Activated CD4-positive, alpha-beta memory T cell treated with anti-CD3 and anti-CD28 coated beads for 36 hours (primary cell): ENCODE results near the gene STAT5B. TPM values are rescaled to one million over a fixed set of nuclear protein-coding genes. Genes with fewer than 3 reads are reported as not detected.

ENCODE experiments used
- CTCF ChIA-PET: fragments of 350-600 bp; sonication (Branson Sonifier 250); formaldehyde crosslinking; loops from one replicate; lab custom pipeline; 2021; ENCODE audit warnings: antibody characterized with exemption, inconsistent platforms; lab: Charles Lee
- POLR2A ChIA-PET: fragments of 350-600 bp; sonication (Branson Sonifier 250); formaldehyde crosslinking; loops from one replicate; lab custom pipeline; 2021; ENCODE audit warnings: antibody characterized with exemption; lab: Charles Lee
- DNase-seq: peaks from one replicate; pipeline ENCODE4 v3.0.0-alpha.2; 2020
- H3K27ac Mint-ChIP-seq: one replicate; pipeline ENCODE4 v1.8.0; 2021; ENCODE audit warnings: mixed read lengths
- H3K27me3 Mint-ChIP-seq: one replicate; pipeline ENCODE4 v1.8.0; 2021; ENCODE audit warnings: mixed read lengths
- H3K36me3 Mint-ChIP-seq: one replicate; pipeline ENCODE4 v1.8.0; 2021; ENCODE audit warnings: mixed read lengths
- H3K4me1 Mint-ChIP-seq: one replicate; pipeline ENCODE4 v1.8.0; 2021; ENCODE audit warnings: low read depth, mixed read lengths
- H3K4me3 Mint-ChIP-seq: one replicate; pipeline ENCODE4 v1.8.0; 2021; ENCODE audit warnings: mild to moderate bottlenecking, mixed read lengths
- H3K9me3 Mint-ChIP-seq: one replicate; pipeline ENCODE4 v1.8.0; 2021; ENCODE audit warnings: mixed read lengths
- intact Hi-C: fragments of 100-400 bp; cut with micrococcal nuclease; formaldehyde crosslinking; loops from one replicate; pipeline ENCODE4 v1.15.1; 2023
- total RNA-seq, 2 experiments: library from RNA; stranded (reverse); gene quantifications; one replicate each; pipeline ENCODE4 v1.2.3, GENCODE V29; 2021

The STAT5B gene
- total RNA-seq, 2 experiments from 2014 or later = 192 to 195 TPM

GRCh38 chr17:42274253-42274542, 2.0 kb downstream of the STAT5B start:
- DNase-seq = no peak
- ChIA-PET CTCF (interaction anchor here (1.0 to 4.0 kb wide), 4 partner anchors 40 to 256 kb away, joined by 3 to 36 read pairs (median 3); no protein-coding TSS in a partner anchor), POLR2A (interaction anchor here (0.5 to 13.7 kb wide), 5 partner anchors 14 to 120 kb away, joined by 3 to 271 read pairs (median 6); partner anchors contain the start of gene STAT5A)
- intact Hi-C loops = loop anchor here (5.0 kb wide), 1 partner anchor 113 kb away; the partner anchor contains the start of gene STAT3
- H3K9me3 Mint-ChIP-seq = no peaks in the 10 kb centered on the region
- H3K27ac Mint-ChIP-seq = peak overlapping the region; percentile 97
- peaks cover 34% of the 10 kb centered on the region for H3K36me3 Mint-ChIP-seq
- no peaks in the 10 kb centered on the region for H3K27me3 Mint-ChIP-seq
- peak overlapping the region; percentile 93 for H3K4me3 Mint-ChIP-seq
- H3K4me1 Mint-ChIP-seq = peaks cover 54% of the 10 kb centered on the region

DNA sequence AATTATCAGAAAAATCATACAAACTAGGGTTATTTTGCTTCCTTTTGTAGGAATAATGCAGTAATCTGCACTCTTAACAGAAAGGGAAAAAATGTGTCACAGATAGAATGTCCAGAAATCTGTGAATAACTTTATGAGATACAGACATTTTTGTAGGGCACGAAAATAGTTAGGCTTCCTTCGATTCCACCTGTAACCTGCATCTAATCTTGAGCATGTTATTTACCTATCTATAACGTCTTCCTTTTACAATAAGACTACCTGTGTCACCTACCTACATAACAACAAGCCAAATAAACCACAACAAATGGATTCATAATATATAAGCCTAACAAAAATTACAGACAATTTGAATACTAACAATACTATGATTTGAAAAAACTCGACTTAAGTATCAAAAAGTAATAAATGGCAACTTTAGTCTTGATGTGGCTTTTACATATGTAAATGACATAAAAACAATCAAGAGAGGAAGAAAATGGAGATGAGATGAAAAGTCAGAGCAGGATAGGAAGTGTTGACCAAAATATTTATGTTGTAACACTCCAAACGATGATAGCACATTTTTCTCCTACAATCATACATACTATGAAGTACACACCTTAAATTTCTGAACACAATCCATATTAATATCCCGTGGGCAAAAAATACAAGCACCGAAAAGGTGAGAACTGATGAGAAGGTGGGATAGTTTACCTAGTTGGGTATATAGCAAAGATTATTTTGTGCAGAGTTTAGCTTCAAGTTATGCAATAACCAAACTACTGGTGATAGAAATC, 2.5 kb downstream of the STAT5B start:
- no peak for DNase-seq
- ChIA-PET CTCF (interaction anchor here (0.9 to 4.0 kb wide), 5 partner anchors 9 to 255 kb away, joined by 3 to 36 read pairs (median 3); no protein-coding TSS in a partner anchor), POLR2A (interaction anchor here (0.5 to 13.7 kb wide), 4 partner anchors 15 to 120 kb away, joined by 3 to 271 read pairs (median 29); partner anchors contain the start of gene STAT5A)
- Mint-ChIP-seq H3K4me3 (peak overlapping the region; percentile 93), H3K36me3 (peaks cover 34% of the 10 kb centered on the region), H3K4me1 (peaks cover 58% of the 10 kb centered on the region), H3K9me3 (no peaks in the 10 kb centered on the region), H3K27ac (peak overlapping the region; percentile 97), H3K27me3 (no peaks in the 10 kb centered on the region)
- intact Hi-C loops = loop anchor here (5.0 kb wide), 1 partner anchor 114 kb away; the partner anchor contains the start of gene STAT3

DNA sequence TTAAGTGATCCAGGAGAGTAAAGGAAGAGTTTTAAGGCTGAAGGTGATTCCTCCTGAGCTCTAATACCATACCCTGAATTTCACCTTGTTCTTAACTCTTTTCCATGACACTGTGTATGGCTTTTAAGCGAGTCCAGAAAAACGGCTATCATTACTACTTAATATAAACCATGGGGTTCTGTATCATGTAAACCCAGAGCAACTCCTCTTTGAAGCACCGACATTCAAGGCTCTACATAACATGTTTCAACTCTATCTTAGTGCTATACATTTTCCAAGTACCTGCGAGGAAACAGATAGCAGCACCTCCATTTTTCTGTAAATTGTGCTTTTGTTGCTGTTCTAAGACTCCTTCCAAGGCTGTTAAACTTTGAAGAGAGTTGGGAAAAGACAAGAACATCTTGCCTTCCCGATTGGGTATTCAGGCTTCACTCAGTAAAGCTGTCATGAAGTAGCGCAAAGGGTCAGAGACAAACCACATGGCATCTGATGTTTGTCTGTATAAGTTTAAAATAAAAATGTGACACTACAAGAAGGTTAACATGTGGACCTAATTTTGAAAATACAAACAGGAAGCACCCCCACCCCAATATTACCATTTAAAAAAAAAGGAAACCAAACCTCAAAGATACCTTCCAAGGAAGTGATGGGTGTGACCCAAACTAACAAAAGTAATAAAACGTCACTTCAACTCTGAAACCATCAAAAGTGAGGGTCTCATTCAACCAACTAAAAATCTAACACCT, 3.9 kb downstream of the STAT5B start:
- peak overlapping the region; percentile 97 for H3K27ac Mint-ChIP-seq
- DNase-seq = no peak
- POLR2A ChIA-PET = interaction anchor here (4.2 to 13.7 kb wide), 2 partner anchors 16 to 21 kb away, joined by 52 to 271 read pairs; partner anchors contain the start of gene STAT5A
- H3K4me3 Mint-ChIP-seq = peak overlapping the region; percentile 93
- intact Hi-C loops = loop anchor here (5.0 kb wide), 1 partner anchor 115 kb away; the partner anchor contains the start of gene STAT3
- H3K4me1 Mint-ChIP-seq = peaks cover 60% of the 10 kb centered on the region
- CTCF ChIA-PET = interaction anchor here (0.9 to 4.2 kb wide), 3 partner anchors 11 to 50 kb away, joined by 3 to 36 read pairs (median 25); no protein-coding TSS in a partner anchor
- peaks cover 38% of the 10 kb centered on the region for H3K36me3 Mint-ChIP-seq
- H3K27me3 Mint-ChIP-seq = no peaks in the 10 kb centered on the region
- H3K9me3 Mint-ChIP-seq = no peaks in the 10 kb centered on the region

DNA sequence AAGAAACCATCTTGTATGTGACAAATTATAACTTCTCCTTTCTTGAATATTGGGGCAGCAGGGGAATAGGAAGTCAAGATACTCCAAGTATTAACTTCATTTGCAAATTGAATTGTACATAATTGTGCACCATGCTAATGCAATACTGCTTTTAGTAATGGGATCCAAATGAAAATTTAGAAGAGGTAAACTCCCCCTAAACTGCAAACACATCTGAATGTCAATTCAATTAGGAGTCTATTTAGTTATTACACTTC, 4.5 kb downstream of the STAT5B start:
- H3K27me3 Mint-ChIP-seq = no peaks in the 10 kb centered on the region
- CTCF ChIA-PET = interaction anchor here (4.2 kb wide), 2 partner anchors 21 to 49 kb away, joined by 25 to 35 read pairs; no protein-coding TSS in a partner anchor
- POLR2A ChIA-PET = interaction anchor here (0.7 to 13.7 kb wide), 3 partner anchors 17 to 66 kb away, joined by 4 to 271 read pairs (median 54); partner anchors contain the start of gene STAT5A
- intact Hi-C loops = loop anchor here (1.0 to 5.0 kb wide), 2 partner anchors 21 to 116 kb away; partner anchors contain the start of gene STAT3
- no peak for DNase-seq
- peaks cover 60% of the 10 kb centered on the region for H3K4me1 Mint-ChIP-seq
- H3K36me3 Mint-ChIP-seq = peaks cover 42% of the 10 kb centered on the region
- H3K9me3 Mint-ChIP-seq = no peaks in the 10 kb centered on the region
- H3K27ac Mint-ChIP-seq = peak overlapping the region; percentile 97
- peak overlapping the region; percentile 93 for H3K4me3 Mint-ChIP-seq

- CTCF ChIA-PET = interaction anchor here (0.8 to 4.2 kb wide), 5 partner anchors 18 to 132 kb away, joined by 3 to 35 read pairs (median 4); no protein-coding TSS in a partner anchor
- POLR2A ChIA-PET = interaction anchor here (0.7 to 13.7 kb wide), 5 partner anchors 18 to 66 kb away, joined by 3 to 271 read pairs (median 6); partner anchors contain the start of gene STAT5A
- peaks cover 64% of the 10 kb centered on the region for H3K4me1 Mint-ChIP-seq
- peak overlapping the region; percentile 93 for H3K4me3 Mint-ChIP-seq
- intact Hi-C loops = loop anchor here (1.0 to 5.0 kb wide), 2 partner anchors 21 to 116 kb away; partner anchors contain the start of gene STAT3
- H3K9me3 Mint-ChIP-seq = no peaks in the 10 kb centered on the region
- DNase-seq = no peak
- no peaks in the 10 kb centered on the region for H3K27me3 Mint-ChIP-seq
- H3K27ac Mint-ChIP-seq = peak overlapping the region; percentile 97
- peaks cover 45% of the 10 kb centered on the region for H3K36me3 Mint-ChIP-seq
Measured at GRCh38 chr17:42271006-42271778, 5.0 kb downstream of the STAT5B start.

- Mint-ChIP-seq H3K27me3 (no peaks in the 10 kb centered on the region), H3K9me3 (no peaks in the 10 kb centered on the region), H3K36me3 (peaks cover 44% of the 10 kb centered on the region), H3K27ac (peak overlapping the region; percentile 97), H3K4me1 (peaks cover 66% of the 10 kb centered on the region), H3K4me3 (peak overlapping the region; percentile 93)
- no peak for DNase-seq
- ChIA-PET POLR2A (interaction anchor here (0.6 to 13.7 kb wide), 5 partner anchors 18 to 48 kb away, joined by 3 to 271 read pairs (median 6); partner anchors contain the start of gene STAT5A), CTCF (interaction anchor here (0.8 to 4.2 kb wide), 7 partner anchors 18 to 133 kb away, joined by 3 to 35 read pairs (median 4); no protein-coding TSS in a partner anchor)
- intact Hi-C loops = loop anchor here (5.0 kb wide), 1 partner anchor 117 kb away; the partner anchor contains the start of gene STAT3
Measured at GRCh38 chr17:42270596-42270995, 5.6 kb downstream of the STAT5B start.

GRCh38 chr17:42270170-42270535, 6.0 kb downstream of the STAT5B start:
- Mint-ChIP-seq H3K27ac (peak overlapping the region; percentile 97), H3K36me3 (peaks cover 42% of the 10 kb centered on the region), H3K4me1 (peaks cover 66% of the 10 kb centered on the region), H3K27me3 (no peaks in the 10 kb centered on the region), H3K4me3 (peak overlapping the region; percentile 55), H3K9me3 (no peaks in the 10 kb centered on the region)
- DNase-seq = no peak
- intact Hi-C loops = loop anchor here (5.0 kb wide), 1 partner anchor 117 kb away; the partner anchor contains the start of gene STAT3
- ChIA-PET POLR2A (interaction anchor here (0.6 to 13.7 kb wide), 7 partner anchors 10 to 254 kb away, joined by 3 to 271 read pairs (median 3); partner anchors contain the start of genes STAT3 and STAT5A), CTCF (interaction anchor here (0.8 to 4.2 kb wide), 8 partner anchors 17 to 133 kb away, joined by 3 to 35 read pairs (median 4); no protein-coding TSS in a partner anchor)

- ChIA-PET CTCF (interaction anchor here (1.1 to 4.2 kb wide), 4 partner anchors 18 to 46 kb away, joined by 3 to 35 read pairs (median 14); no protein-coding TSS in a partner anchor), POLR2A (interaction anchor here (0.7 to 13.7 kb wide), 4 partner anchors 9 to 120 kb away, joined by 4 to 271 read pairs (median 30); partner anchors contain the start of genes STAT3 and STAT5A)
- intact Hi-C loops = no loop called here
- peaks cover 66% of the 10 kb centered on the region for H3K4me1 Mint-ChIP-seq
- DNase-seq = no peak
- peak overlapping the region; percentile 97 for H3K27ac Mint-ChIP-seq
- no peaks in the 10 kb centered on the region for H3K27me3 Mint-ChIP-seq
- peaks cover 36% of the 10 kb centered on the region for H3K36me3 Mint-ChIP-seq
- no peak overlapping the region for H3K4me3 Mint-ChIP-seq
- H3K9me3 Mint-ChIP-seq = no peaks in the 10 kb centered on the region
Measured at GRCh38 chr17:42268236-42268635, 8.0 kb downstream of the STAT5B start.

- peaks cover 31% of the 10 kb centered on the region for H3K36me3 Mint-ChIP-seq
- H3K27me3 Mint-ChIP-seq = no peaks in the 10 kb centered on the region
- ChIA-PET POLR2A (interaction anchor here (1.7 to 13.7 kb wide), 3 partner anchors 16 to 121 kb away, joined by 5 to 271 read pairs (median 54); partner anchors contain the start of genes STAT3 and STAT5A), CTCF (interaction anchor here (0.5 to 1.3 kb wide), 6 partner anchors 17 to 111 kb away, joined by 3 to 4 read pairs (median 3); no protein-coding TSS in a partner anchor)
- peak overlapping the region; percentile 97 for H3K27ac Mint-ChIP-seq
- peak; percentile 66 for DNase-seq
- H3K4me1 Mint-ChIP-seq = peaks cover 57% of the 10 kb centered on the region
- intact Hi-C loops = loop anchor here (1.0 to 2.0 kb wide), 3 partner anchors 20 to 74 kb away; no protein-coding TSS in a partner anchor
- no peaks in the 10 kb centered on the region for H3K9me3 Mint-ChIP-seq
- peak overlapping the region; percentile 21 for H3K4me3 Mint-ChIP-seq
Measured at GRCh38 chr17:42266918-42267766, 9.0 kb downstream of the STAT5B start.
